Chondrocyte (in vitro differentiated cells): ENCODE data around the gene NFIC. TPM values are rescaled to one million over a fixed set of nuclear protein-coding genes. Genes with fewer than 3 reads are reported as not detected.
"Not testable (repeated sequence)": the region's sequence is repeated elsewhere in the genome, so short reads cannot be mapped to it uniquely, and the experiment has no call there.

Experiments
- DNase-seq: peaks from one replicate; pipeline ENCODE4 v3.0.0; 2021; ENCODE audit warnings: mixed read lengths, low spot score
- H3K27ac Mint-ChIP-seq: one replicate; pipeline ENCODE4 v1.8.0; 2021; ENCODE audit warnings: mild to moderate bottlenecking, moderate library complexity, mixed read lengths; ENCODE audit not compliant: unreplicated experiment
- H3K27me3 Mint-ChIP-seq: 2 replicates; pipeline ENCODE4 v1.8.0; 2021; ENCODE audit warnings: low read depth, mixed read lengths
- H3K36me3 Mint-ChIP-seq: 2 replicates; pipeline ENCODE4 v1.8.0; 2021; ENCODE audit warnings: low read depth, mixed read lengths
- H3K4me1 Mint-ChIP-seq: 2 replicates; pipeline ENCODE4 v1.8.0; 2021; ENCODE audit warnings: low read depth, mild to moderate bottlenecking, mixed read lengths
- H3K4me3 Mint-ChIP-seq: one replicate; pipeline ENCODE4 v1.8.0; 2021; ENCODE audit warnings: mild to moderate bottlenecking, moderate library complexity, mixed read lengths; ENCODE audit not compliant: unreplicated experiment
- H3K9me3 Mint-ChIP-seq: 2 replicates; pipeline ENCODE4 v1.8.0; 2021; ENCODE audit warnings: low read depth, mixed read lengths
- total RNA-seq: library from RNA; stranded (reverse); gene quantifications from 3 replicates; pipeline ENCODE4 v1.2.1, GENCODE V29; 2021
- TF ChIP-seq, protein P1 (sequence below): fragments of 200-600 bp; sonication (generic); IDR thresholded peaks from 2 replicates; pipeline ENCODE4 v1.5.0; 2021; ENCODE audit warnings: antibody characterized with exemption, mild to moderate bottlenecking, moderate library complexity

Gene NFIC
- total RNA-seq, 1 donor from 2014 or later, result 81.5 TPM

DNA sequence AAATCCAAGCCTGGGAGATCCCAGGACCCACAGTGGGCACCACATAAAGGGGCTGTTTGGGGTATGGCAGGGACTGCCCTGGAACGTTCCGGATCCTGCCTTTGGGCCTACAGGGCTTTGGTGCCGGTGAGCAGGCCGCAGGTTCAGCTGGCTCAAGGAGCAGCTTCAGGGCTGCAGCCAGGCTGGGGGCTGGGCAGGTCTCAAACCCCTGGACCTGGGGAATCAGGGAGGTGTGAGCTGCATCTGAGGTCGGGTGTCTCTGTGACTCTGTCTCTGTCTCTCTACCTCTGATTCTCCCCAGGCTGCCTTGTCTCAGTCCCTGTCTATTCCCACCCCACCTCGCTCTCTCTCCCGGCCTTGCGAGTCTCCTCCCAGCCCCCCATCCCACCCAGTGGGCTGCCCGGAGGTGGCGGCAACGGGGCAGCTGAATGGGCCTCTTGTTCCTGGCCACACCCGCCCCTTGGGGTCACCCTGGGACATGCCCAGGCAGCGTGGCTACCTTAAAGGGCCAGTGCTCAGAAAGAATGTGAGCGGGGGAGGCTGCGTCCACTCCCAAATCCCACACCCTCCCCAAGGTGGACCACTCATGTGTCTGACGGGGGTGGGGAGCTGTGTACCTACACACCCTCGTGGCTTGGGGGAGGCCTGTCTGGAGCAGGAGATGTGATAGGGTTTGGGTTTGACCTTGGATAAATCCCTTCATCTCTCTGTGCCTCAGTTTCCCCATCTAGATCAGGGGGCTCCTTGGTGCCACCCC, 31.1 kb downstream of the NFIC start:
- H3K4me3 Mint-ChIP-seq, result no peak overlapping the region

DNA sequence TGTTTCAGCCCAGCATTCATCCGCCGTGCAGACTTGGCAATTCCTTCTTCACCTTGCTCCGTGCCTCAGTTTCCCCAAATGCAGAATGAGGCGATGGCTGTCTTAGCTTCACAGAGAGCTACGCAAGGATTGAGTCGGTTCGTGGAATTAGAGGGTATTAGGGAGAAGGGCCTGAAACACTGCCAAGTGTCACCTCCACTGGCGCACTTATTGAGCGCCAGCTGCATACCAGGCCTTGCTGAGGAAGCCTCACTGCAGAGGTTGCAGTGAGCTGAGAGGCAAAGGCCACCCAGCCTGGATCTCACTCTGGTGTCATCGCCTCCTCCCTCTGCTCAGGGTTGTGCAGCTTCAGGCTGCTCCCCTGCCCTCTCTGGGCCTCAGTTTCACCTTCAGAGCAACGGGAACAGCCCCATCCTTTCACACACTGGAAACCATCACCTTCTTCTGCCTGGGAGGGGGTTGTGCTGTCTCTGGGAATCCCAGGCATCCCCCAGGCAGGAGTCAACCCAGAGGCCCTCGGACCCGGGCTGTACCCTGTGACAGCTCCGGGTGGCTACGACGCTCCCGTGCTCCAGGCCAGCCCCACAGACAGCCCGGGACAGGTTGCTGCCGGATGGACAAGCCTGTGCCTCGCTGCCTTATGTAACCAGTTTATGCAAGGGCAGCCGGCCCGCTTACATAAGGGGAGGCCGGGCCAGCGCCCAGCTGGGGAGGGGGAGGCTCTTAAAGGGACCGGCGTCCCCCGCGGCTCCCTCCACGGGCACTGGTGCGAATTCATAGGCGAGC, 31.9 kb downstream of the NFIC start:
- no peaks in the 10 kb centered on the region for H3K9me3 Mint-ChIP-seq
- no peak overlapping the region for H3K27ac Mint-ChIP-seq
- TF ChIP-seq, protein P1, sequence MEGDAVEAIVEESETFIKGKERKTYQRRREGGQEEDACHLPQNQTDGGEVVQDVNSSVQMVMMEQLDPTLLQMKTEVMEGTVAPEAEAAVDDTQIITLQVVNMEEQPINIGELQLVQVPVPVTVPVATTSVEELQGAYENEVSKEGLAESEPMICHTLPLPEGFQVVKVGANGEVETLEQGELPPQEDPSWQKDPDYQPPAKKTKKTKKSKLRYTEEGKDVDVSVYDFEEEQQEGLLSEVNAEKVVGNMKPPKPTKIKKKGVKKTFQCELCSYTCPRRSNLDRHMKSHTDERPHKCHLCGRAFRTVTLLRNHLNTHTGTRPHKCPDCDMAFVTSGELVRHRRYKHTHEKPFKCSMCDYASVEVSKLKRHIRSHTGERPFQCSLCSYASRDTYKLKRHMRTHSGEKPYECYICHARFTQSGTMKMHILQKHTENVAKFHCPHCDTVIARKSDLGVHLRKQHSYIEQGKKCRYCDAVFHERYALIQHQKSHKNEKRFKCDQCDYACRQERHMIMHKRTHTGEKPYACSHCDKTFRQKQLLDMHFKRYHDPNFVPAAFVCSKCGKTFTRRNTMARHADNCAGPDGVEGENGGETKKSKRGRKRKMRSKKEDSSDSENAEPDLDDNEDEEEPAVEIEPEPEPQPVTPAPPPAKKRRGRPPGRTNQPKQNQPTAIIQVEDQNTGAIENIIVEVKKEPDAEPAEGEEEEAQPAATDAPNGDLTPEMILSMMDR, result no peak

More for the DNA sequence above, 31.1 kb downstream of the NFIC start:
- H3K9me3 Mint-ChIP-seq, result no peaks in the 10 kb centered on the region
- TF ChIP-seq, protein P1, result no peak
- peaks cover 25% of the 10 kb centered on the region for H3K4me1 Mint-ChIP-seq
- peaks cover 3% of the 10 kb centered on the region for H3K36me3 Mint-ChIP-seq
- DNase-seq, result no peak
- H3K27ac Mint-ChIP-seq, result no peak overlapping the region
- no peaks in the 10 kb centered on the region for H3K27me3 Mint-ChIP-seq

DNA sequence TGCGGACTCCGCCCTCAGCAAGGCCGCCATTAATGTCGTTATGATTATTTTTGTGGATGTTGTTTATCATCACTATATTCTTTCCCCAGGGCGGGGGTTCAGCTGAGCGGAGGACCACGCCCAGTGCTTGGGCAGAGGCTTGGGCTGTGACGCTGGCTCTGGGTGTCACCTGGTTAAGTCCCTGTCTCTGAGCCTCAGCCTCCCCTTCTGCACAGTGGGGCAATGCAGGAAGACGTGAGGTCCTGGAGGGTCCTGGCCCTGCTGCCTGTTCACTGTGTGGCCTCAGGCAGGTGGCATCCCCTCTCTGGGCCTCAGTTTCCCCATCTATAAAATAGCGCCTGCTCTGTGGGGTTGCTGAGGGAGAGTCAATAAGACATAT, 32.5 kb downstream of the NFIC start:
- Mint-ChIP-seq H3K27me3 (no peaks in the 10 kb centered on the region), H3K36me3 (peaks cover 5% of the 10 kb centered on the region), H3K4me1 (peaks cover 36% of the 10 kb centered on the region), H3K4me3 (no peak overlapping the region), H3K27ac (no peak overlapping the region), H3K9me3 (no peaks in the 10 kb centered on the region)
- no peak for DNase-seq
- TF ChIP-seq, protein P1, result no peak

More for the DNA sequence above, 31.9 kb downstream of the NFIC start:
- H3K4me1 Mint-ChIP-seq, result peaks cover 34% of the 10 kb centered on the region
- H3K36me3 Mint-ChIP-seq, result peaks cover 5% of the 10 kb centered on the region
- H3K27me3 Mint-ChIP-seq, result no peaks in the 10 kb centered on the region
- H3K4me3 Mint-ChIP-seq, result no peak overlapping the region
- DNase-seq, result no peak

DNA sequence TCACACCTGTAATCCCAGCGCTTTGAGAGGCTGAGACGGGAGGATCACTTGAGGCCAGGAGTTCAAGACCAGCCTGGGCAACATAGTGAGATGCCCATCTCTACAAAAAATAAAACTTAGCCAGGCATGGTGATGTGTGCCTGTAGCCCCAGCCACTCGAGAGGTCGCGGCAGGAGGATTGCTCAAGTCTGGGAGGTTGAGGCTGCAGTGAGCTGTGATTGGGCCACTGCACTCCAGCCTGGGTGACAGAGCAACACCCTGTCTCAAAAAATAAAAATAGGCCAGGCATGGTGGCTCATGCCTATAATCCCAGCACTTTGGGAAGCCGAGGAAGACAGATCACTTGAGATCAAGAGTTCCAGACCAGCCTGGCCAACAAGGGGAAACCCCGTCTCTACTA, 32.9 kb downstream of the NFIC start:
- not testable (repeated sequence) for H3K27me3 Mint-ChIP-seq, H3K9me3 Mint-ChIP-seq, H3K36me3 Mint-ChIP-seq, H3K4me3 Mint-ChIP-seq, H3K27ac Mint-ChIP-seq, DNase-seq
- H3K4me1 Mint-ChIP-seq, result peaks cover 40% of the 10 kb centered on the region

DNA sequence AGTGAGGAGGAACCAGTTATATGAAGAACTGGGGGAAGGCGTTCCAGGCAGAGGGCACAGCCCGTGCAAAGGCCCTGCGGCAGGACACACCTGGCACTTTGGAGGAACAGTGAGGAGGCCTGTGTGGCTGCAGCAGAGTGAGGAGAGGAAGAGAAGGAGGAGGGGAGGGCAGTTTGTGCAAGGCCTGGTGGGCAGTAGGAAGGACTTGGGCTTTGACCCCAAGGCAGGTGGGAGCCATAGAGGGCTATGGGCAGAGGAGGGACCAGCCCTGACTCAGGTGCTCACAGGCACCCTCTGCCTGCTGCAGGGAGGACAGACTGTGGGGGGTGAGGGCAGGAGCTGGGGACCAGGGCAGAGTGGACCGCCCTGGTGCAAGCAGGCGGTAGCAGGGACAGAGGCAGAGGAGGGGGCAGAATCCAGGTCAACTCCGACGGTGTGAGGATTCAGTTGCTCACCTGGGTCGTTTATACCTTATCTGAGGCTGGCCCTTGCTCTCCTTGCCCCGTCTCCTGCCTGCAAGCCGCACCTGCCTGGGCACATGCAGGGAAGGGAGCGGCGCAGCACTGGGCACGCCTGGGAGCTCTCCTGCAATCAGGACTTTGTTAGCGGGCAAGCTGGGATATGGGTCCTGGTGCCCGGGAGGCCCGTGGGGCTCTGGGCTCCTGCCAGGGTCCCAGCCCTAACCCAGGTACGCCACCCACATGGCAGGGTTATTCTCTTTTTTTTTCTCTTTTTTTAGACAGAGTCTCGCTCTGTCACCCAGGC, 34.8 kb downstream of the NFIC start:
- H3K27ac Mint-ChIP-seq, result no peak overlapping the region
- H3K4me3 Mint-ChIP-seq, result no peak overlapping the region
- H3K4me1 Mint-ChIP-seq, result peaks cover 48% of the 10 kb centered on the region
- H3K9me3 Mint-ChIP-seq, result no peaks in the 10 kb centered on the region
- H3K36me3 Mint-ChIP-seq, result peaks cover 4% of the 10 kb centered on the region
- TF ChIP-seq, protein P1, result no peak
- DNase-seq, result no peak
- no peaks in the 10 kb centered on the region for H3K27me3 Mint-ChIP-seq
